Uterus (tissue), 2 donors: ENCODE results near the gene BBX.

Source experiments
- POLR2A ChIP-seq, 2 donors: fragments of 450-650 bp; IDR thresholded peaks; one replicate each; pipeline ENCODE4 v1.6.1; 2016; ENCODE audit warnings: antibody characterized with exemption in 2 of 2, mild to moderate bottlenecking in 1 of 2, moderate library complexity in 1 of 2
- TF ChIP-seq, protein P1 (sequence below), 4 experiments: fragments of 200-600 bp in 2 of 4; fragments of 450-650 bp in 2 of 4; sonication (generic) in 2 of 4; IDR thresholded peaks; one replicate each; pipeline ENCODE4 v1.5.1; 2016 to 2019; ENCODE audit warnings: antibody characterized with exemption in 4 of 4, mild to moderate bottlenecking in 2 of 4, moderate library complexity in 1 of 4

DNA sequence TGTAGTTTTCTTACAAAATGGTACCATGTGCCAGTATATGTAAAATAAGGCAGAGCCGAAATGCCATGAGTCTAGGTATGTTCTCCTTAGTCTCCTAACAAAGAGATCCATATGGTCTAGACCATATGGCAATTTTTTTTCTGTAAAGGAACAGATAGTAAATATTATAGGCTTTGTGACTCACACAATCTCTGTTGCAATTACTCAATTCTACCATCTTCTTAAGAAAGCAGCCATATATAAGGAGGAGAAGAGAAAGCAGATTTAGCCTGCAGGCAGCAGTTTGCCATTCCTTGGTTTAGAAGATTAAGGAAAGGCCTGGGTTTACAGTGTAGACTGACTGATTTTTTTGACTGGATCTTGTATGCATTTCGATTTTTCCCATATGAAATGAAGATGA is 16.3 kb upstream of the BBX start:
- TF ChIP-seq, protein P1, sequence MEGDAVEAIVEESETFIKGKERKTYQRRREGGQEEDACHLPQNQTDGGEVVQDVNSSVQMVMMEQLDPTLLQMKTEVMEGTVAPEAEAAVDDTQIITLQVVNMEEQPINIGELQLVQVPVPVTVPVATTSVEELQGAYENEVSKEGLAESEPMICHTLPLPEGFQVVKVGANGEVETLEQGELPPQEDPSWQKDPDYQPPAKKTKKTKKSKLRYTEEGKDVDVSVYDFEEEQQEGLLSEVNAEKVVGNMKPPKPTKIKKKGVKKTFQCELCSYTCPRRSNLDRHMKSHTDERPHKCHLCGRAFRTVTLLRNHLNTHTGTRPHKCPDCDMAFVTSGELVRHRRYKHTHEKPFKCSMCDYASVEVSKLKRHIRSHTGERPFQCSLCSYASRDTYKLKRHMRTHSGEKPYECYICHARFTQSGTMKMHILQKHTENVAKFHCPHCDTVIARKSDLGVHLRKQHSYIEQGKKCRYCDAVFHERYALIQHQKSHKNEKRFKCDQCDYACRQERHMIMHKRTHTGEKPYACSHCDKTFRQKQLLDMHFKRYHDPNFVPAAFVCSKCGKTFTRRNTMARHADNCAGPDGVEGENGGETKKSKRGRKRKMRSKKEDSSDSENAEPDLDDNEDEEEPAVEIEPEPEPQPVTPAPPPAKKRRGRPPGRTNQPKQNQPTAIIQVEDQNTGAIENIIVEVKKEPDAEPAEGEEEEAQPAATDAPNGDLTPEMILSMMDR (IDR thresholded peaks at IDR 0.05) = no peak
- TF ChIP-seq POLR2A (IDR thresholded peaks at IDR 0.05) = no peak
